IPS DF 4.7 (cell line): ENCODE measurements around the gene CDC37.

ENCODE experiments used
- DNase-seq: peaks from one replicate; pipeline ENCODE4 v3.0.0-alpha.2; 2013; ENCODE audit warnings: low spot score; ENCODE audit errors: extremely low read depth

Gene CDC37

GRCh38 chr19:10353793-10354391, 49.5 kb downstream of the CDC37 start:
- DNase-seq: no peak

- no peak for DNase-seq
These were observed 50.3 kb downstream of the CDC37 start for GRCh38 chr19:10352764-10353671.

- no peak for DNase-seq
These were observed 56.8 kb downstream of the CDC37 start for GRCh38 chr19:10346509-10346908.

- no peak for DNase-seq
These were observed 58.6 kb downstream of the CDC37 start for GRCh38 chr19:10344780-10345179.

GRCh38 chr19:10343495-10343894, 59.8 kb downstream of the CDC37 start:
- DNase-seq: no peak
